GM19395 (cell line): ENCODE data around the gene ACTN2.
A peak's percentile ranks its signal among the peaks of the same experiment; 100 is the strongest.

Experiments
- ATAC-seq: cut with Tn5 transposase; IDR thresholded peaks from one replicate; pipeline ENCODE4 v1.9.1; 2021; ENCODE audit warnings: mild to moderate bottlenecking, moderate library complexity; ENCODE audit not compliant: unreplicated experiment

The ACTN2 gene

GRCh38 chr1:236734141-236734765 lies 48.0 kb downstream of the ACTN2 start:
- ATAC-seq, result no peak

DNA sequence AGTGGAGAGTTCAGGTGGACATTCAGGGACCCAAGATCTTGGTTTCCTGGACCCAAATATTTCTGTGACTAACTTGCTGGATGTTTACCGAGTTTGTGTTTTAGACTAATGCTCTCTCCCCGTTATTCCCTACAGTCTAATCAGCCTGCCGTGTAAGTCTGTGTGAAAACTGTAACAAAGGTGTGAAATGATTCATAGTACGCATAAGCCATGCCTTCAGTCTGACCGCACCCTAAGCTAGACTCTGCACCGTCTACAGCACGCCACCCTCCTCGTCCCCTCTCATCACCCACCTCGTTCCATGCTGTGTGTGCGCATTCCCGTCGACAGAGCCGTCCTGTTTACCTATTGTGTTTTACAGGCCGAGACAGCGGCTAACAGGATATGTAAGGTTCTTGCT lies 50.5 kb downstream of the ACTN2 start:
- ATAC-seq, result no peak

- no peak for ATAC-seq
Measured at GRCh38 chr1:236741753-236742152, 55.5 kb downstream of the ACTN2 start.

DNA sequence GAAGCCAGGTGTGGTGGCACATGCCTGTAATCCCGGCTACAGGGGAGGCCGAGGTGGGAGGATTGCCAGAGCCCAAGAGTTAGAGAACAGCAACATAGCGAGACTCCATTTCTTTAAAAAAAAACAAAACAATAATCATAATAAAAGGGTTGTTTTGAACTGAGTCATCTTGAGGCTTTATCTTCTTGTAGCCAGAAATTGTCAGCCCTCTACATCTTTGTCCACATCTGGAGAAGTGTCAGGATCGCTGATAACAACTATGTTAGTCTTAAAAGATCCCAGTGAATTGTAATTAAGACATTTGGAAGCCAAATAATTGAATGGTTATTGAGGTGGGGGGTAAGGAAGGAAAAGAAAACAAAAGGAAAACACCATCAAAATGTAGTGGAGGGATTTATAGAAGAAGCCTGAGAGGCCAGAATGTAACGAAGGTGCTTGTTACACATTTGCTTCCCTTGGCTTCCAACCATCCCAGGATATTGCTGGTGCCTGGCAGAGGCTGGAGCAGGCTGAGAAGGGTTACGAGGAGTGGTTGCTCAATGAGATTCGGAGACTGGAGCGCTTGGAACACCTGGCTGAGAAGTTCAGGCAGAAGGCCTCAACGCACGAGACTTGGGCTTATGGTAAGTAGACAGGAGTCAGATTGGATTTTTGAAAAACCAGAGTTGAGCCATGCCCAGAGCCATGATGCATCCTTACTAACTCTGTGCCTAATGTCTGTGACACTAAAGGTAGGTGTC lies 56.3 kb downstream of the ACTN2 start:
- no peak for ATAC-seq

GRCh38 chr1:236744533-236744932 lies 58.2 kb downstream of the ACTN2 start:
- ATAC-seq, result no peak

GRCh38 chr1:236746785-236747184 lies 60.5 kb downstream of the ACTN2 start:
- no peak for ATAC-seq

- no peak for ATAC-seq
Measured at GRCh38 chr1:236747311-236747985, 61.1 kb downstream of the ACTN2 start.

DNA sequence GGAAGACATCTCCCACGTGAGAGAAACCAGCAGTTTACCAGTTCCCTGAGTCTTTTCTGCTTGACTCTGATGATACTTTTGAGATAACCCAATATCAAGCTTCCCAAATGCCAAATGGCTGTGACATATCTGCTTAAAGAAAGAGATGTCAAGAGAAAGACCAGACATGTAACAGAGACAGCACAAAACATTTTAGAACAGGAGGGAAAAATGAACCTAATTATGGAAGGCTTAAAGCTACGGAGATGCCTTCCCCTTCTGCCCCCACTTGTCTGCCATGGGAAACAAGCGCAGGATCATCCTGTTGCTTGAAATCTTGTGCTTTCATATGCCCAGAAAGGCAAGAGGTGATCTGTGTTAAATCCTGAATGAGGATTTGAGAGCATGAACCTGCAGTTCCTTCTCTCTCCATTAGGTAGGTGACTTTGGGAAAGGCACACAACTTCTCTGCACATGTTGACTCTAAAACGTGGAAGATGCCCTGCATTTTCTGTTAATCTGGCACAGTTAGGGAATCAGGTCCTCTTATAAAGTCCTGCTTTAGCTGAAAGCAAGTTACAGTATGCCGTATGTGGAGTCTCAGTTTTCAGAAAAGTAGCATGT lies 62.1 kb downstream of the ACTN2 start:
- ATAC-seq, result no peak

DNA sequence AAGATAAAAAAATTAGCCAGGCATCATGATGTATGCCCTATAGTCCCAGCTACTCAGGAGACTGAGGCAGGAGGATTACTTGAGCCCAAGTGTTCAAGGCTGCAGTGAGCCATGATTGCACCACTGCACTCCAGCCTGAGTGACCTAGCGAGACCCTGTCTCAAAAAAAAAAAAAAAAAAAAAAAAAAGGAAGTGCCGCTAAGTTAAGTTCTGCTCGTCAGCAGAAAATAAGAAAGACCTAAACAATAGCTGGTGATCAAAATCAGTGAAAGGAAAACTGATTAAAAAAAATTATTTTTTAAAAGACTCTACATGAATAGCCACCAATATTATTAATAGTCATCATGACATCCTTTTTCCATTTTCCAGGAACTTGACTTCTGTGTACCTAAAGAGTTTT lies 64.6 kb downstream of the ACTN2 start:
- no peak for ATAC-seq

- no peak for ATAC-seq
Measured at GRCh38 chr1:236751385-236751784, 65.1 kb downstream of the ACTN2 start.

- ATAC-seq, result no peak
Measured at GRCh38 chr1:236751935-236752334, 65.6 kb downstream of the ACTN2 start.

DNA sequence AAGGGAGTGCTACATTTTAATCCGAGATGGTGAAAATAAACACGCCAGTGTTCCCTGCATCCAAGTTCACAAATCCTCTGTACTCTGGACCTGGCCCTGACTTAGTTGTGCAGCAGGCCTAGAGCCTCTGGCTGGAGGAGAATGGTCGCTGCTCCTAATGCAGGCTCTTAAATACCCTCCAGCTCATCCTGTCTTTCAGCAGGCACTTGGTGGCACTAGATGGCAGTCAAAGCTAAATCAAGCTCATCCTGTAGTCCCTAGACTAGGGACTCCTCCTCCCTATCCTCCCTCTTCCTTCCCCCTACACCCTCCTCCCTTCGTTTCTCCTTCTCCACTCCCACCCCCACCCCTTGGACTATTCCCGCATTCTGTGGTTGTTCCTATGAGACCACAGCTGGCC lies 67.2 kb downstream of the ACTN2 start:
- ATAC-seq, result no peak

DNA sequence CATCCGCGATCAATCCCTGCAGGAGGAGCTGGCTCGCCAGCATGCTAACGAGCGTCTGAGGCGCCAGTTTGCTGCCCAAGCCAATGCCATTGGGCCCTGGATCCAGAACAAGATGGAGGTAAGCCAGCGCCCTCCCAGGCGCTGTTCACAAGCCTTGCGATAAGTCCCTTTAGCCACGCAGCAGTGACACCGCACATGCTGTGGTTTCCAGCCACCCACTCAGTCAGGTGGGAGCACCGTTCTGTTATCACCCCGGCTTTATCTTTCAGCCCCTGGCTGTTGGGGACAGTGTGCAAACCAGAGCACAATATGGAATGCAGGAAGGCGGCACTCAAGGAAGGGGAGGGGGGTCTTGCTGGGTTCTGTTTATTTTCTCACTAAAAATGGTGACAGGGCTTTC lies 67.7 kb downstream of the ACTN2 start:
- no peak for ATAC-seq

- ATAC-seq, result no peak
Measured at GRCh38 chr1:236754525-236755210, 68.4 kb downstream of the ACTN2 start.

DNA sequence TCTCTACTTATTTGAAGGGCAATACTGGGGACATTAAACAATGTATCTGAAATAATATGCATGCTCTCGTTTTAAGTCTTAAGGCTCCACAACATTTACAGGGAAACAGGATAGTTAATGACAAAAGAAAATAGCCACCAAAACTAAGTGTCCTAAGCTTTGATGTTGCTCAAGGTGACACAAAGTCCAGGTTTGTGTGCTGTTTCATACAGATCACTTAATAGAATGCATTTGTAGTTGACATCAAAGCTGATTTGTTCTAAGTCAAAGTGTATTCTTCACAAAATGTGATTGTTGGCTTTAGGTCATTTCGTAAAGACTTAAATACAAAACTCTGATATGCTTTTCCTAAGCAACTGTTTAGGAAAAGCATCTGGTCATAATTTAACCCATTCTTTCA lies 71.3 kb downstream of the ACTN2 start:
- no peak for ATAC-seq

DNA sequence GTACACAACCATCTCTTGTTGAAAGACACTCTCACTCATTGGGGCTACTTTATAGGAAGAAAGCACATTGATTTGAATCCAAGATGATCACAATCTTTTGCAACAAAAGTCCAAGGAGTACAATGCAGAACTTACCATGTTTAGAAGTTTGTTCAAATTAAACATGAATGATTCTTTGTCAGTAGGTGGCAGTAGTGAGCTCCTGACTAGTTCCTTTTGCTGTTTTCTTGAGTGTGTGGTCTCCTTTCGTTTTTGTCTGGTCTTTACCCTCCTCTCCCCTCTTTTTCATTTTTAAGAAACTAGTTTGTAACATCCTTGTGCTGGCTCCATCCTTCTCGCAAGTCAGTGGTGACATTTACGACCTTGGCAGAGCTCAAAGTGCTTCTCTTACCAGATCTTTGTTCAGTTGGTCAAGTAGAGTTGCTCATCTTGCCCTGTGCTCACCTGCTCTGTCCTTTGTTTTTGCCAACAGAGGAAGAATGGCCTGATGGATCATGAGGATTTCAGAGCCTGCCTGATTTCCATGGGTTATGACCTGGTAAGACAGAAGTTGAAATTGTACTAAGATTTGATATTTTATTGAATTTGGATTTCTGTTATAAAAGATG lies 73.1 kb downstream of the ACTN2 start:
- peak; percentile 85 for ATAC-seq

GRCh38 chr1:236760480-236760879 lies 74.2 kb downstream of the ACTN2 start:
- ATAC-seq, result no peak

GRCh38 chr1:236760986-236761385 lies 74.7 kb downstream of the ACTN2 start:
- no peak for ATAC-seq

DNA sequence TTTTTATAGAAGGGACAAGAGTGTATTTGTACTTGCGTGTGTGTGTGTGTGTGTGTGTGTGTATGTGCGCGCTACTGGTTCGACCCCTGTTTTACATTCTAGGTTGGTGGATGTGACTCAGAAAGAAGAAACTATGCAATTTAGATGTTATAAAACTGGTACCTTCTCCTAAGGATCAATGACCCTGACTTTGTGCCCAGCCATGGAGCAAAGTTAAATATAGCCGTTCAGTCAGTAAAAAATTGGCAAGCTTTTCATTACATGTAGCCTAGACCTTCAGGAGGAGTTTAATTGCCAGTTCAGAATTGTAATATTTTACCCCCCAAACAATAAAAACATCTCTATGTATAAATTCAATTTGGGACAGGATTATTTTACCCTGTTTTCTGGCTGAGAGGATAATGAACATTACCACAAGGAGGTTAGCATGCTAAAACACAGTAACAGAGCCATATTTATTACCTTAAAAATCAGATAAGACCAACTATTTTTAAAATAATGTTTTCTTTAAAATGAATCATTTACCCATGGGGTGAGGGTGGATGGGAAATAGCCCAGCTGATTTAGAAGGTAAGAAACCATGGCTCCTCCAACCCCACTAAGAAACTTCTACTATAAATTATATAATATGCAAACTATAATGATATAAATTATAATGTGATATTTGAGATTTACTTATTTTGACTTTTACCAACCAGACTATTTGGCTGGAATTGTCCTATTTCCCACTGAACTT lies 75.3 kb downstream of the ACTN2 start:
- no peak for ATAC-seq

GRCh38 chr1:236762410-236762809 lies 76.1 kb downstream of the ACTN2 start:
- ATAC-seq, result no peak
